Immature natural killer cell (primary cell): Measurements from ENCODE around the gene JUNB. TPM values are rescaled to one million over a fixed set of nuclear protein-coding genes. Genes with fewer than 3 reads are reported as not detected.
A peak's percentile ranks its signal among the peaks of the same experiment; 100 is the strongest.

Experiments used
- DNase-seq, 3 donors: peaks; one replicate each; pipeline ENCODE4 v3.0.0; 2022; ENCODE audit warnings: mixed read lengths in 1 of 3
- H3K27ac Mint-ChIP-seq, 6 donors: one replicate each; pipeline ENCODE4 v1.8.0; 2020; ENCODE audit warnings: mixed read lengths in 6 of 6, mild to moderate bottlenecking in 5 of 6, inconsistent platforms in 4 of 6, moderate library complexity in 3 of 6
- H3K27me3 Mint-ChIP-seq, 3 donors: one replicate each; pipeline ENCODE4 v1.8.0; 2020 to 2021; ENCODE audit warnings: low read depth in 3 of 3, mild to moderate bottlenecking in 3 of 3, mixed read lengths in 3 of 3, moderate library complexity in 3 of 3, inconsistent platforms in 1 of 3
- H3K36me3 Mint-ChIP-seq, 3 donors: one replicate each; pipeline ENCODE4 v1.8.0; 2020; ENCODE audit warnings: mixed read lengths in 3 of 3, inconsistent platforms in 2 of 3, mild to moderate bottlenecking in 2 of 3
- H3K4me1 Mint-ChIP-seq, 2 donors: one replicate each; pipeline ENCODE4 v1.8.0; 2020; ENCODE audit warnings: inconsistent platforms in 2 of 2, mild to moderate bottlenecking in 2 of 2, mixed read lengths in 2 of 2, moderate library complexity in 1 of 2
- H3K4me3 Mint-ChIP-seq, 5 donors: one replicate each; pipeline ENCODE4 v1.8.0; 2020; ENCODE audit warnings: mild to moderate bottlenecking in 5 of 5, mixed read lengths in 5 of 5, inconsistent platforms in 3 of 5, moderate library complexity in 3 of 5
- H3K9me3 Mint-ChIP-seq, 6 donors: one replicate each; pipeline ENCODE4 v1.8.0; 2020; ENCODE audit warnings: mild to moderate bottlenecking in 6 of 6, mixed read lengths in 6 of 6, inconsistent platforms in 4 of 6, moderate library complexity in 3 of 6
- polyA plus RNA-seq, 3 donors: library from polyadenylated mRNA; unstranded; fragments of 300-500 nt; fragmentation: Illumina TruSeq; gene quantifications; one replicate each; pipeline ENCODE4 v1.2.3, GENCODE V29; 2021

The JUNB gene
- polyA plus RNA-seq, 3 donors from 2014 or later: 620 to 796 (median 697) TPM

- peaks cover 9 to 25% (median 17%) of the 10 kb centered on the region in 3 donors for H3K27me3 Mint-ChIP-seq
- H3K9me3 Mint-ChIP-seq: no peaks in the 10 kb centered on the region
- peak overlapping the region; percentile 38 to 66 (median 60) for H3K4me3 Mint-ChIP-seq
- no peak for DNase-seq
- peak overlapping the region in 5 of 6 donors; percentile 54 to 96 (median 87) for H3K27ac Mint-ChIP-seq
- H3K4me1 Mint-ChIP-seq: peaks cover 32 to 33% of the 10 kb centered on the region in 2 donors
- no peaks in the 10 kb centered on the region for H3K36me3 Mint-ChIP-seq
These were observed 11.9 kb upstream of the JUNB start for GRCh38 chr19:12779162-12779993.

- Mint-ChIP-seq H3K27ac (peak overlapping the region in 5 of 6 donors; percentile 93 to 98 (median 95)), H3K9me3 (no peaks in the 10 kb centered on the region), H3K36me3 (no peaks in the 10 kb centered on the region), H3K4me1 (peaks cover 33 to 35% of the 10 kb centered on the region in 2 donors), H3K27me3 (peaks cover 7 to 21% (median 17%) of the 10 kb centered on the region in 3 donors), H3K4me3 (peak overlapping the region; percentile 81 to 95 (median 90))
- no peak for DNase-seq
These were observed 9.2 kb upstream of the JUNB start for GRCh38 chr19:12782174-12782423.

GRCh38 chr19:12782424-12783290 lies 8.6 kb upstream of the JUNB start:
- H3K27ac Mint-ChIP-seq: peak overlapping the region in 5 of 6 donors; percentile 93 to 98 (median 95)
- peak overlapping the region; percentile 81 to 95 (median 90) for H3K4me3 Mint-ChIP-seq
- H3K9me3 Mint-ChIP-seq: no peaks in the 10 kb centered on the region
- H3K4me1 Mint-ChIP-seq: peaks cover 28 to 30% of the 10 kb centered on the region in 2 donors
- peaks cover 7 to 16% (median 14%) of the 10 kb centered on the region in 3 donors for H3K27me3 Mint-ChIP-seq
- peak; percentile 95 to 97 (median 96) for DNase-seq
- H3K36me3 Mint-ChIP-seq: no peaks in the 10 kb centered on the region

- no peak for DNase-seq
- Mint-ChIP-seq H3K27me3 (peaks cover 7 to 17% (median 11%) of the 10 kb centered on the region in 3 donors), H3K27ac (peak overlapping the region in 4 of 6 donors; percentile 83 to 92 (median 90)), H3K4me1 (peaks cover 24 to 27% of the 10 kb centered on the region in 2 donors), H3K36me3 (no peaks in the 10 kb centered on the region), H3K4me3 (peak overlapping the region; percentile 53 to 72 (median 58)), H3K9me3 (no peaks in the 10 kb centered on the region)
These were observed 7.9 kb upstream of the JUNB start for GRCh38 chr19:12783291-12783848.

GRCh38 chr19:12783849-12784393 lies 7.4 kb upstream of the JUNB start:
- Mint-ChIP-seq H3K27ac (peak overlapping the region in 4 of 6 donors; percentile 83 to 92 (median 90)), H3K4me1 (peaks cover 25% of the 10 kb centered on the region in 2 donors), H3K36me3 (no peaks in the 10 kb centered on the region), H3K27me3 (peaks cover 7 to 20% (median 11%) of the 10 kb centered on the region in 3 donors), H3K4me3 (peak overlapping the region; percentile 53 to 72 (median 58)), H3K9me3 (no peaks in the 10 kb centered on the region)
- no peak for DNase-seq

- Mint-ChIP-seq H3K9me3 (no peaks in the 10 kb centered on the region), H3K36me3 (no peaks in the 10 kb centered on the region), H3K27me3 (peaks cover 9 to 25% (median 10%) of the 10 kb centered on the region in 3 donors), H3K4me3 (no peak overlapping the region), H3K4me1 (peaks cover 25 to 26% of the 10 kb centered on the region in 2 donors), H3K27ac (no peak overlapping the region)
- DNase-seq: no peak
These were observed 6.9 kb upstream of the JUNB start for GRCh38 chr19:12784394-12784870.

GRCh38 chr19:12784871-12785430 lies 6.3 kb upstream of the JUNB start:
- Mint-ChIP-seq H3K4me1 (peaks cover 25% of the 10 kb centered on the region in 2 donors), H3K27me3 (peaks cover 9 to 26% (median 9%) of the 10 kb centered on the region in 3 donors), H3K4me3 (no peak overlapping the region), H3K9me3 (no peaks in the 10 kb centered on the region), H3K27ac (no peak overlapping the region), H3K36me3 (no peaks in the 10 kb centered on the region)
- DNase-seq: peak; percentile 82 to 87 (median 85)

- peaks cover 29 to 30% of the 10 kb centered on the region in 2 donors for H3K4me1 Mint-ChIP-seq
- no peak overlapping the region for H3K27ac Mint-ChIP-seq
- no peaks in the 10 kb centered on the region for H3K36me3 Mint-ChIP-seq
- no peak overlapping the region for H3K4me3 Mint-ChIP-seq
- DNase-seq: no peak
- H3K27me3 Mint-ChIP-seq: peaks cover 13 to 32% (median 13%) of the 10 kb centered on the region in 3 donors
- H3K9me3 Mint-ChIP-seq: no peaks in the 10 kb centered on the region
These were observed 5.8 kb upstream of the JUNB start for GRCh38 chr19:12785431-12786031.

GRCh38 chr19:12786141-12786870 lies 5.0 kb upstream of the JUNB start:
- no peaks in the 10 kb centered on the region for H3K36me3 Mint-ChIP-seq
- DNase-seq: no peak
- no peak overlapping the region for H3K4me3 Mint-ChIP-seq
- H3K4me1 Mint-ChIP-seq: peaks cover 35 to 37% of the 10 kb centered on the region in 2 donors
- peak overlapping the region in 4 of 6 donors; percentile 17 to 72 (median 38) for H3K27ac Mint-ChIP-seq
- peaks cover 20 to 39% (median 21%) of the 10 kb centered on the region in 3 donors for H3K27me3 Mint-ChIP-seq
- no peaks in the 10 kb centered on the region for H3K9me3 Mint-ChIP-seq

- Mint-ChIP-seq H3K27ac (peak overlapping the region; percentile 6 to 72 (median 42)), H3K36me3 (no peaks in the 10 kb centered on the region), H3K4me3 (no peak overlapping the region), H3K9me3 (no peaks in the 10 kb centered on the region), H3K27me3 (peaks cover 21 to 39% (median 27%) of the 10 kb centered on the region in 3 donors), H3K4me1 (peaks cover 30 to 32% of the 10 kb centered on the region in 2 donors)
- DNase-seq: no peak
These were observed 4.3 kb upstream of the JUNB start for GRCh38 chr19:12786952-12787351.

- H3K27me3 Mint-ChIP-seq: peaks cover 23 to 39% (median 27%) of the 10 kb centered on the region in 3 donors
- peak overlapping the region in 5 of 6 donors; percentile 49 to 99 (median 72) for H3K27ac Mint-ChIP-seq
- H3K4me3 Mint-ChIP-seq: no peak overlapping the region
- no peak for DNase-seq
- peaks cover 27 to 28% of the 10 kb centered on the region in 2 donors for H3K4me1 Mint-ChIP-seq
- no peaks in the 10 kb centered on the region for H3K36me3 Mint-ChIP-seq
- H3K9me3 Mint-ChIP-seq: no peaks in the 10 kb centered on the region
These were observed 3.8 kb upstream of the JUNB start for GRCh38 chr19:12787458-12787857.

GRCh38 chr19:12788042-12788681 lies 3.1 kb upstream of the JUNB start:
- H3K4me3 Mint-ChIP-seq: peak overlapping the region in 1 of 5 donors; percentile 34
- H3K9me3 Mint-ChIP-seq: no peaks in the 10 kb centered on the region
- H3K4me1 Mint-ChIP-seq: peaks cover 26 to 28% of the 10 kb centered on the region in 2 donors
- peak overlapping the region; percentile 95 to 99 (median 99) for H3K27ac Mint-ChIP-seq
- no peak for DNase-seq
- no peaks in the 10 kb centered on the region for H3K36me3 Mint-ChIP-seq
- H3K27me3 Mint-ChIP-seq: peaks cover 30 to 45% (median 34%) of the 10 kb centered on the region in 3 donors
